PFSK-1 (cell line): ENCODE results near the gene CLASP1.

Experiments used
- SIN3A ChIP-seq: IDR thresholded peaks from 2 replicates; pipeline ENCODE4 v1.6.1; 2012; ENCODE audit warnings: mild to moderate bottlenecking, low read length, moderate library complexity, borderline replicate concordance; ENCODE audit not compliant: insufficient read depth
- TAF1 ChIP-seq: IDR thresholded peaks from 2 replicates; pipeline ENCODE4 v1.6.1; 2012; ENCODE audit warnings: low read length, control low read depth, borderline replicate concordance; ENCODE audit not compliant: insufficient read depth

DNA sequence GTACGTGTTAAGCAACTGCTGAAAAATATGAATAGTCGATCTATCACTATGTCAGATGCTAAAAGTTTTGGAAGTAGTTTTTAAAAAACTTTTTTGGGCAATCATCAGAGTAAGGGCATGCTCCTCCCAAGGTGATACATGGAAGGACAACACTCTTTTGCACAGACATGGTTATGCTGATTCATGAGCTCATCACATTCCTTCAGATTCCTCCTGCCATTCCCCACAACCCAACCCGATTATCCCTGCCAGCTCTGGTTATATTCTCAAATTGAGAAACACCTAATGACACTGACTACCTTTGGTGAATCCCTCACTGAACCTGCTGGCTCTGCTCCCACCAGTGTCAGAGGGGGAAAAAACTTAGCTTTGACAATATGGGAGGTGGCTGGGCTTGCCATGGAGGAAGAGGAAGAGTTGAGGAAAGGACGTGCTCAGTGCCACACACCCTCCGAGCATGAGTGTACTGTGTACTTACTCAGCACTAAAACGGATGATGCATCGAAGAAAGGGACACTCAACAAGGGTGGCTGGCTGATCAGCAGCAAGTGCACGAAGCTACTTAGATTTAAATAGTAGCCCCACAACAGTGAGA is 202.5 kb downstream of the CLASP1 start:
- no peak for TF ChIP-seq TAF1
- TF ChIP-seq SIN3A, result no peak
